Measurements from ENCODE around the gene COL19A1.

DNA sequence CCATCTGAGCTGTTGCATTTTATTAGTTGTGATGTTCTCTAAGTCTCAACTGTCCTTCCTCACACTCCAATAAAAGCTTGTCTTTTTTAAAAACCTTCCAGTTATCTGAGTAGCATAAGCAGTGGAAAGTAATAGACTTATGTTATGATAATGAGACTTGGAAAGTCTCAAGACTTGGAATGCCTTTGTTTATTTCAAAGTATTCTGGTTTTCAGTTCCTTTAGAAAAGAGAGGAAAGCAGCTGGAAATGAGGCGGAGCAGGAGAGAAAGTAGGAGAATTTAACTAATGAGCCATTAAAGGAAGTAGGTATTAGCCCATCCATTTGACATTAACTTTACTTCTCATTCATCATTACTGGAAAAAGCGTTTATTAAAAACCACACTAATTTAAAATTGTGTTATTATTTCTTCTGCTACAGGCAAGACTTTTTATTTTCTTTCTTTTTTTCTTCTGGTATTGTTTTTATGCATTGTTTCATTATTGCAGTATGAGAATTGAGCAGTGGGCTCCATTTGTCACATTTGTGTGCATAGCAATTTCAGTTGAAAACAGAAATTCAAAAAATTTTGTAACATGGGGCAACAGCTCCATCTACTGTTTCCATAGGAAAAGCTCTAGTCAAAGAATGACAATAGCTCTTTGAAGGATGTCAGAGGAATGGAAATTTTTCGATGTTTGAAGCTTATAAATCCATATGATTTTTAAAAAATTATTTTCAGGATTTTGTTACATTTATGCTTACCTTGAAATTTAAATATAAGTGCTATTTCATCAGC, 241.7 kb downstream of the COL19A1 start:
- TF ChIP-seq TAF1 (IDR thresholded peaks at IDR 0.05; ENCODE audit: low read depth), result no peak
- TF ChIP-seq, protein P1, sequence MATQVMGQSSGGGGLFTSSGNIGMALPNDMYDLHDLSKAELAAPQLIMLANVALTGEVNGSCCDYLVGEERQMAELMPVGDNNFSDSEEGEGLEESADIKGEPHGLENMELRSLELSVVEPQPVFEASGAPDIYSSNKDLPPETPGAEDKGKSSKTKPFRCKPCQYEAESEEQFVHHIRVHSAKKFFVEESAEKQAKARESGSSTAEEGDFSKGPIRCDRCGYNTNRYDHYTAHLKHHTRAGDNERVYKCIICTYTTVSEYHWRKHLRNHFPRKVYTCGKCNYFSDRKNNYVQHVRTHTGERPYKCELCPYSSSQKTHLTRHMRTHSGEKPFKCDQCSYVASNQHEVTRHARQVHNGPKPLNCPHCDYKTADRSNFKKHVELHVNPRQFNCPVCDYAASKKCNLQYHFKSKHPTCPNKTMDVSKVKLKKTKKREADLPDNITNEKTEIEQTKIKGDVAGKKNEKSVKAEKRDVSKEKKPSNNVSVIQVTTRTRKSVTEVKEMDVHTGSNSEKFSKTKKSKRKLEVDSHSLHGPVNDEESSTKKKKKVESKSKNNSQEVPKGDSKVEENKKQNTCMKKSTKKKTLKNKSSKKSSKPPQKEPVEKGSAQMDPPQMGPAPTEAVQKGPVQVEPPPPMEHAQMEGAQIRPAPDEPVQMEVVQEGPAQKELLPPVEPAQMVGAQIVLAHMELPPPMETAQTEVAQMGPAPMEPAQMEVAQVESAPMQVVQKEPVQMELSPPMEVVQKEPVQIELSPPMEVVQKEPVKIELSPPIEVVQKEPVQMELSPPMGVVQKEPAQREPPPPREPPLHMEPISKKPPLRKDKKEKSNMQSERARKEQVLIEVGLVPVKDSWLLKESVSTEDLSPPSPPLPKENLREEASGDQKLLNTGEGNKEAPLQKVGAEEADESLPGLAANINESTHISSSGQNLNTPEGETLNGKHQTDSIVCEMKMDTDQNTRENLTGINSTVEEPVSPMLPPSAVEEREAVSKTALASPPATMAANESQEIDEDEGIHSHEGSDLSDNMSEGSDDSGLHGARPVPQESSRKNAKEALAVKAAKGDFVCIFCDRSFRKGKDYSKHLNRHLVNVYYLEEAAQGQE (IDR thresholded peaks at IDR 0.05; ENCODE audit: low read depth), result no peak
- no peak for TF ChIP-seq EP300 (IDR thresholded peaks at IDR 0.05; ENCODE audit: borderline replicate concordance)
- no peak for TF ChIP-seq USF1 (IDR thresholded peaks at IDR 0.05)
- TF ChIP-seq YY1 (IDR thresholded peaks at IDR 0.05; ENCODE audit: low read depth), result no peak
- TF ChIP-seq, protein P2, sequence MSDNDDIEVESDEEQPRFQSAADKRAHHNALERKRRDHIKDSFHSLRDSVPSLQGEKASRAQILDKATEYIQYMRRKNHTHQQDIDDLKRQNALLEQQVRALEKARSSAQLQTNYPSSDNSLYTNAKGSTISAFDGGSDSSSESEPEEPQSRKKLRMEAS (IDR thresholded peaks at IDR 0.05), result no peak

Measured in Ishikawa (cell line).